ENCODE measurements around the gene NAPEPLD. TPM values are rescaled to one million over a fixed set of nuclear protein-coding genes. Genes with fewer than 3 reads are reported as not detected.

NAPEPLD gene
- polyA plus RNA-seq, 1 donor (not counting 4 experiments of a cell fraction or from before 2014, with no cell fraction given), result 3.8 TPM

GRCh38 chr7:103063895-103064294 is 85.0 kb downstream of the NAPEPLD start:
- no peak for FAIRE-seq
- dilution Hi-C loops (cut with MboI; ENCODE audit: extremely low pct_ligation_motif_present, low sequenced_read_pairs), result no loop called here
- no peak overlapping the region for H3K9ac ChIP-seq (ENCODE audit: control insufficient read depth, extremely low read depth, insufficient read depth, low read length)

GRCh38 chr7:103059471-103059870 is 89.4 kb downstream of the NAPEPLD start:
- H3K27ac ChIP-seq (ENCODE audit: control insufficient read depth, insufficient read depth, low read length), result no peak overlapping the region
- H3K79me2 ChIP-seq (ENCODE audit: control insufficient read depth, insufficient read depth, low read length), result no peaks in the 10 kb centered on the region
- no peak overlapping the region for H2AFZ ChIP-seq (ENCODE audit: control insufficient read depth, low read length)
- no peaks in the 10 kb centered on the region for H4K20me1 ChIP-seq (ENCODE audit: control insufficient read depth, extremely low read depth, insufficient read depth, low read length)
- H3K36me3 ChIP-seq (ENCODE audit: control insufficient read depth in 2 of 2, extremely low read depth in 1 of 2, insufficient read depth in 2 of 2, low read length in 2 of 2), result no peaks in the 10 kb centered on the region
- dilution Hi-C loops (cut with MboI; ENCODE audit: extremely low pct_ligation_motif_present, low sequenced_read_pairs), result no loop called here
- H3K9me1 ChIP-seq (ENCODE audit: control insufficient read depth, extremely low read depth, insufficient read depth, low read length), result no peaks in the 10 kb centered on the region
- H3K4me1 ChIP-seq (ENCODE audit: control insufficient read depth, extremely low read depth, insufficient read depth, low read length), result no peaks in the 10 kb centered on the region
- DNase-seq (ENCODE audit: low read depth, low spot score) (no peak), FAIRE-seq (no peak)
- H3K4me2 ChIP-seq (ENCODE audit: control insufficient read depth, extremely low read depth, insufficient read depth, low read depth, low read length), result no peak overlapping the region
- H3K4me3 ChIP-seq (ENCODE audit: control insufficient read depth in 2 of 3, extremely low read depth in 1 of 3, insufficient read depth in 2 of 3, low read depth in 1 of 3, low read length in 3 of 3), result no peak overlapping the region
- TF ChIP-seq EZH2 (IDR thresholded peaks at IDR 0.05; ENCODE audit: low read length) (no peak), CTCF (optimal IDR thresholded peaks at IDR 0.05 in 1 of 3, IDR thresholded peaks at IDR 0.05 in 1 of 3, conservative IDR thresholded peaks at IDR 0.05 in 1 of 3; ENCODE audit: extremely low read depth in 1 of 3, insufficient read depth in 2 of 3, low read length in 3 of 3) (no peak)
- no peaks in the 10 kb centered on the region for H3K9me3 ChIP-seq (ENCODE audit: control insufficient read depth, low read depth, low read length)
- no peak overlapping the region for H3K9ac ChIP-seq (ENCODE audit: control insufficient read depth, extremely low read depth, insufficient read depth, low read length)
- no peaks in the 10 kb centered on the region for H3K27me3 ChIP-seq (ENCODE audit: control insufficient read depth, extremely low read depth, insufficient read depth, low read length)

More at GRCh38 chr7:103063895-103064294, 85.0 kb downstream of the NAPEPLD start:
- no peaks in the 10 kb centered on the region for H3K27me3 ChIP-seq (ENCODE audit: control insufficient read depth, extremely low read depth, insufficient read depth, low read length)
- H3K27ac ChIP-seq (ENCODE audit: control insufficient read depth, insufficient read depth, low read length), result no peak overlapping the region
- H4K20me1 ChIP-seq (ENCODE audit: control insufficient read depth, extremely low read depth, insufficient read depth, low read length), result no peaks in the 10 kb centered on the region
- H3K4me1 ChIP-seq (ENCODE audit: control insufficient read depth, extremely low read depth, insufficient read depth, low read length), result no peaks in the 10 kb centered on the region
- no peaks in the 10 kb centered on the region for H3K9me3 ChIP-seq (ENCODE audit: control insufficient read depth, low read depth, low read length)
- H2AFZ ChIP-seq (ENCODE audit: control insufficient read depth, low read length), result no peak overlapping the region
- H3K79me2 ChIP-seq (ENCODE audit: control insufficient read depth, insufficient read depth, low read length), result no peaks in the 10 kb centered on the region
- H3K4me2 ChIP-seq (ENCODE audit: control insufficient read depth, extremely low read depth, insufficient read depth, low read depth, low read length), result no peak overlapping the region
- H3K9me1 ChIP-seq (ENCODE audit: control insufficient read depth, extremely low read depth, insufficient read depth, low read length), result no peaks in the 10 kb centered on the region
- no peak for DNase-seq (ENCODE audit: low read depth, low spot score)
- H3K4me3 ChIP-seq (ENCODE audit: control insufficient read depth in 2 of 3, extremely low read depth in 1 of 3, insufficient read depth in 2 of 3, low read depth in 1 of 3, low read length in 3 of 3), result no peak overlapping the region
- no peak for TF ChIP-seq EZH2 (IDR thresholded peaks at IDR 0.05; ENCODE audit: low read length)
- TF ChIP-seq CTCF (optimal IDR thresholded peaks at IDR 0.05 in 1 of 3, IDR thresholded peaks at IDR 0.05 in 1 of 3, conservative IDR thresholded peaks at IDR 0.05 in 1 of 3; ENCODE audit: extremely low read depth in 1 of 3, insufficient read depth in 2 of 3, low read length in 3 of 3), result no peak
- H3K36me3 ChIP-seq (ENCODE audit: control insufficient read depth in 2 of 2, extremely low read depth in 1 of 2, insufficient read depth in 2 of 2, low read length in 2 of 2), result no peaks in the 10 kb centered on the region
